Heart right ventricle (tissue), 16 donors: ENCODE results near the gene SCAMP1. TPM values are rescaled to one million over a fixed set of nuclear protein-coding genes. Genes with fewer than 3 reads are reported as not detected.
A peak's percentile ranks its signal among the peaks of the same experiment; 100 is the strongest.
"Not testable (repeated sequence)": the region's sequence is repeated elsewhere in the genome, so short reads cannot be mapped to it uniquely, and the experiment has no call there.

Experiments used
- ATAC-seq, 8 donors: fragments of 200-7000 bp; cut with Tn5 transposase; one replicate each; pipeline ENCODE4 v1.9.1; 2020; ENCODE audit warnings: mild to moderate bottlenecking in 8 of 8, moderate library complexity in 8 of 8, moderate number of reproducible peaks in 1 of 8
- DNase-seq, 2 donors: peaks; one replicate each; pipeline ENCODE4 v3.0.0-alpha.2; 2020
- H3K27ac ChIP-seq, 10 donors: fragments of 200-600 bp; sonication (generic) in 2 of 10; one replicate each; pipeline versions ENCODE4 v1.5.0 to v1.8.0; 2020 to 2022; ENCODE audit warnings: mild to moderate bottlenecking in 3 of 10
- H3K27me3 ChIP-seq, 7 donors: fragments of 200-600 bp; one replicate each; pipeline ENCODE4 v1.8.0; 2021 to 2022; ENCODE audit warnings: mild to moderate bottlenecking in 2 of 7
- H3K36me3 ChIP-seq, 9 donors: fragments of 200-600 bp; sonication (generic) in 1 of 9; one replicate each; pipeline versions ENCODE4 v1.5.0 to v1.8.0; 2020 to 2022; ENCODE audit warnings: mild to moderate bottlenecking in 2 of 9
- H3K4me1 ChIP-seq, 9 donors: fragments of 200-600 bp; sonication (generic) in 1 of 9; one replicate each; pipeline versions ENCODE4 v1.5.0 to v1.8.0; 2020 to 2022; ENCODE audit warnings: mild to moderate bottlenecking in 4 of 9
- H3K4me3 ChIP-seq, 10 donors: fragments of 200-600 bp; sonication (generic) in 2 of 10; one replicate each; pipeline versions ENCODE4 v1.5.0 to v1.8.0; 2020 to 2022; ENCODE audit warnings: mild to moderate bottlenecking in 7 of 10, moderate library complexity in 2 of 10
- H3K9me3 ChIP-seq, 11 donors: fragments of 200-600 bp in 10 of 11; sonication (generic) in 2 of 11; one replicate each; pipeline versions ENCODE4 v1.5.0 to v1.8.0; 2013 to 2022; ENCODE audit warnings: mild to moderate bottlenecking in 2 of 11, control low read depth in 1 of 11, moderate library complexity in 1 of 11
- CTCF ChIP-seq, 9 donors: fragments of 200-600 bp; sonication (generic) in 2 of 9; IDR thresholded peaks; one replicate each; pipeline versions ENCODE4 v1.5.0 to v1.8.0; 2021 to 2022; ENCODE audit warnings: antibody characterized with exemption in 9 of 9, mild to moderate bottlenecking in 5 of 9, moderate library complexity in 1 of 9
- WGBS, 2 donors: extraction: QIAGEN DNeasy Blood & Tissue Kit; methylation state at CpG; one replicate each; pipeline ENCODE4 v1.1.7; 2013; ENCODE audit warnings: inconsistent platforms in 1 of 2; 5-methylcytosine and 5-hydroxymethylcytosine counted together
- intact Hi-C, 10 donors: fragments of 100-400 bp; cut with DNase I; formaldehyde crosslinking; loops; one replicate each; pipeline versions ENCODE4 v1.11.1 to v1.14.2; 2022
- polyA plus RNA-seq, 2 donors: library from polyadenylated mRNA; stranded (reverse); fragments of 200-250 nt; gene quantifications; one replicate each; pipeline ENCODE4 v1.2.3, GENCODE V29; 2013
- total RNA-seq, 10 donors: library from RNA; stranded (reverse); fragmentation: NEBNext Ultra II Directional in 3 of 10; extraction: Animal tissue kit (Norgen Biotek cat#: 25700) in 3 of 10; gene quantifications; one replicate each; pipeline versions ENCODE4 v1.2.1 to v1.2.4, GENCODE V29; 2021 to 2023
- donor health status: Arrhythmogenic right ventricular cardiomyopathy.
- donor health status: ischemic (EF 13 %, LVEDD 7.1; RV severe dilation, severe dysfunction).
- donor health status: healthy with polysubstance abuse.
- donor health status: DM: no; HTN: yes; CAD: no.
- donor health status: DM: no; HTN: no; CAD: no.
- donor health status: ischemic (EF 25% LVEDD 6.9; RV normal size, moderate dysfunction).
- donor health status: ischemic (EF 25% LVEDD 5.7; RV mildly dilated, moderate dysfunction).
- donor health status: healthy.
- donor health status: DM: yes; HTN: yes; CAD: no.
- donor health status: Ischemic cardiomyopathy.
- donor health status: ischemic (EF 35%, LVEDD 5.7; RV mildly dilated, moderate dysfunction).
- donor health status: nonischemic (EF 11% LVEDD 7.7; RV severe dilation, severe dysfunction).
- donor health status: DM: yes; HTN: yes; CAD: no.
- donor health status: PGD.
- donor health status: ischemic (EF 29% LVEDD 5.4; RV normal size, mild dysfunction).
- donor health status: nonischemic (EF 23%, LVEDD 6.1; RV moderate dilation, normal function).

The SCAMP1 gene
- total and polyA plus RNA-seq, 12 donors = 7.9 to 40.4 (median 33.1) TPM

GRCh38 chr5:78376315-78376714 is 15.9 kb downstream of the SCAMP1 start:
- TF ChIP-seq CTCF (IDR thresholded peaks at IDR 0.05) = no peak
- no peak overlapping the region for H3K4me3 ChIP-seq
- ATAC-seq (no peak), DNase-seq (no peak)
- H3K36me3 ChIP-seq = no peaks in the 10 kb centered on the region
- intact Hi-C loops = no loop called here
- WGBS, 2 donors = 93 to 95% methylated on average over 3 of the region's 3 CpGs
- no peaks in the 10 kb centered on the region for H3K27me3 ChIP-seq
- peaks cover 0 to 31% (median 19%) of the 10 kb centered on the region in 9 donors for H3K4me1 ChIP-seq
- no peaks in the 10 kb centered on the region for H3K9me3 ChIP-seq
- H3K27ac ChIP-seq = no peak overlapping the region

DNA sequence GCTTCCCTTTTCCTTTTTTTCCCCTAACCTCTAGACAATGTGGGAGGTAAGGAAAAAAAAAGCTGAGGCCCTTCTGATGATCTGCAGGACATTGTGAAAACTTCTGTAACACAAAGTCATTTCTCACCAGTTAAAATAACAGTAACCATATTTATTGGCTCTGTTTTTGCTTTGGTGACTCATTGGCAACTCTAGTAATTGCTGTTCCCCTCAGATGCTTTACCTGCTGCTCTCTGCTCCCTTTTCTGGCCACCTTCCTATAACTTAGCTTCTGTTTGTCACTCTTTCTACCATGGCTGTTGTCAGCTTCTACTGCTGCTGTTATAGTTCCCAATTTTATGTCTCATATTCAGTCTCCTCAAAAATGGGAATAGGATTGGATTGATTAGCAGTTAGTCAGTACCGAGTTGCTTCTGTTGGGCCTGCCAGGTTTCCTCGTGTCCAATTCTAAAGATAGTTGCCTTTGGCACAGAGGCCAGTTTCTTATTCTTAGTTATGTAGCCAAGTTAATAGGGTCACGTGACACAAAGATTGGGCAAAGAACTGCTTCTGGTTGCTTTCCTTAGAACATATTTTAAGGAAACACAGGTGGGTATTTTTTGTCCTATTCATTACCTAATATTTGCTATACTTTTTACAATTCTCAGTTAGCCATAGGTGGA is 16.8 kb downstream of the SCAMP1 start:
- intact Hi-C loops = no loop called here
- peak; percentile 11 to 16 for DNase-seq
- H3K9me3 ChIP-seq = no peaks in the 10 kb centered on the region
- TF ChIP-seq CTCF (IDR thresholded peaks at IDR 0.05) = no peak
- no peaks in the 10 kb centered on the region for H3K36me3 ChIP-seq
- 10 to 14% methylated on average over 3 of the region's 3 CpGs for WGBS, 2 donors
- ATAC-seq = peak in 6 of 8 donors; percentile 28 to 86 (median 68)
- H3K4me1 ChIP-seq = peaks cover 0 to 30% (median 19%) of the 10 kb centered on the region in 9 donors
- peak overlapping the region in 5 of 10 donors; percentile 3 to 45 (median 21) for H3K27ac ChIP-seq
- H3K4me3 ChIP-seq = no peak overlapping the region
- no peaks in the 10 kb centered on the region for H3K27me3 ChIP-seq

DNA sequence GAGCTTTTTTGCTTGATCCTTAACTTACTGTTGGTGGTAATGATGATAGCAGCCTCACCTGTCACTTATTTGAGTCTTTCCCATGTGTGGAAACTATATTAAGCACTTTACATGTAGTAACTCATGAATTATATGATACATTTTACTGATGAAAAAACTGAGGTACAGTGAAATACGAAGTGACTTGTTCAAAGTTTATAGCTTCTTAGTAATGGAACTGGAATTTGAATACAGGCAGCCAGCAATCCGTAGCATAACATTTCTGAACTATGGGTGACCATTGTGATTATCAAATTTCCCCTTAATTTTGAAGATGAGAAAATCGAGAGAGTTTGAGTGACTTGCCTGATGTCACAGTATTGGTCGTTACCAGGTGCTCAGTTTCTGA is 17.3 kb downstream of the SCAMP1 start:
- peaks cover 0 to 30% (median 19%) of the 10 kb centered on the region in 9 donors for H3K4me1 ChIP-seq
- no peak for DNase-seq
- intact Hi-C loops = no loop called here
- no peak overlapping the region for H3K4me3 ChIP-seq
- no peaks in the 10 kb centered on the region for H3K9me3 ChIP-seq
- 81 to 84% methylated on average over 4 of the region's 4 CpGs for WGBS, 2 donors
- peak in 1 of 8 donors; percentile 26 for ATAC-seq
- peak overlapping the region in 3 of 10 donors; percentile 3 to 45 (median 22) for H3K27ac ChIP-seq
- H3K36me3 ChIP-seq = no peaks in the 10 kb centered on the region
- TF ChIP-seq CTCF (IDR thresholded peaks at IDR 0.05) = no peak
- no peaks in the 10 kb centered on the region for H3K27me3 ChIP-seq

- Histone ChIP-seq H3K4me1 (peaks cover 0 to 8% (median 0%) of the 10 kb centered on the region in 9 donors), H3K4me3 (no peak overlapping the region), H3K9me3 (peaks cover 0 to 50% (median 11%) of the 10 kb centered on the region in 11 donors), H3K27me3 (no peaks in the 10 kb centered on the region), H3K27ac (peak overlapping the region in 2 of 10 donors; percentile 6 to 34), H3K36me3 (peaks cover 0 to 11% (median 0%) of the 10 kb centered on the region in 9 donors)
- intact Hi-C loops = no loop called here
- 65 to 75% methylated on average over 11 of the region's 11 CpGs for WGBS, 2 donors
- DNase-seq (peak in 1 of 2 donors; percentile 12), ATAC-seq (peak in 5 of 8 donors; percentile 42 to 85 (median 73))
- TF ChIP-seq CTCF (IDR thresholded peaks at IDR 0.05) = peak in 1 of 9 donors; percentile 7
Measured at GRCh38 chr5:78387468-78388153, 27.2 kb downstream of the SCAMP1 start.

DNA sequence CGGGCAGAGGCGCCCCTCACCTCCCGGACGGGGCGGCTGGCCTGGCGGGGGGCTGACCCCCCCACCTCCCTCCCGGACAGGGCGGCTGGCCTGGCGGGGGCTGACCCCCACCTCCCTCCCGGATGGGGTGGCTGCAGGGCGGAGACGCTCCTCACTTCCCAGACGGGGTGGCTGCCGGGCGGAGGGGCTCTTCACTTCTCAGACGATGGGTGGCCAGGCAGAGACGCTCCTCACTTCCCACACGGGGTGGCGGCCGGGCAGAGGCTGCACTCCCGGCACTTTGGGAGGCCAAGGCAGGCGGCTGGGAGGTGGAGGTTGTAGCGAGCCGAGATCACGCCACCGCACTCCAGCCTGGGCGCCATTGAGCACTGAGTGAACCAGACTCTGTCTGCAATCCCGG is 30.9 kb downstream of the SCAMP1 start:
- H3K4me1 ChIP-seq, intact Hi-C loops, H3K27me3 ChIP-seq, H3K27ac ChIP-seq, H3K4me3 ChIP-seq, DNase-seq, ATAC-seq: not testable (repeated sequence)
- peaks cover 0 to 14% (median 0%) of the 10 kb centered on the region in 9 donors for H3K36me3 ChIP-seq
- WGBS, 2 donors = 96 to 100% methylated on average over 18 to 23 of the region's 28 CpGs
- peaks cover 0 to 14% (median 7%) of the 10 kb centered on the region in 11 donors for H3K9me3 ChIP-seq
